ENCODE results near the gene ASAH2B. TPM values are rescaled to one million over a fixed set of nuclear protein-coding genes. Genes with fewer than 3 reads are reported as not detected.
"Not testable (repeated sequence)": the region's sequence is repeated elsewhere in the genome, so short reads cannot be mapped to it uniquely, and the experiment has no call there.

Gene ASAH2B
- total RNA-seq, 2 experiments from 2014 or later, result 0.13 to 0.34 TPM

GRCh38 chr10:50706006-50706405 lies 33.7 kb upstream of the ASAH2B start:
- DNase-seq (ENCODE audit: low spot score); H4K20me1 ChIP-seq (ENCODE audit: insufficient read depth, low read length); H3K27ac ChIP-seq (ENCODE audit: low read depth, low read length, poor library complexity, severe bottlenecking); BruUV-seq (replicated peaks); H3K4me2 ChIP-seq (ENCODE audit: low read length); H3K4me3 ChIP-seq (ENCODE audit: low read depth, low read length, poor library complexity, severe bottlenecking); POLR2A ChIA-PET; H3K9me3 ChIP-seq (ENCODE audit: low read length); H3K9me2 ChIP-seq (ENCODE audit: insufficient read depth, low read length); CTCF ChIA-PET (ENCODE audit: unreplicated experiment); H3K4me1 ChIP-seq (ENCODE audit: insufficient read depth, low read length, poor library complexity, severe bottlenecking); H2AFZ ChIP-seq (ENCODE audit: low read length); H3K79me2 ChIP-seq (ENCODE audit: insufficient read depth, low read depth, low read length); intact Hi-C loops (cut with micrococcal nuclease; ENCODE audit: unreplicated experiment); H3K36me3 ChIP-seq (ENCODE audit: insufficient read depth, low read length): not testable (repeated sequence)

GRCh38 chr10:50710241-50710640 lies 29.5 kb upstream of the ASAH2B start:
- H2AFZ ChIP-seq (ENCODE audit: low read length); CTCF ChIA-PET (ENCODE audit: unreplicated experiment); H3K4me2 ChIP-seq (ENCODE audit: low read length); intact Hi-C loops (cut with micrococcal nuclease; ENCODE audit: unreplicated experiment); H4K20me1 ChIP-seq (ENCODE audit: insufficient read depth, low read length); DNase-seq (ENCODE audit: low spot score); H3K4me1 ChIP-seq (ENCODE audit: insufficient read depth, low read length, poor library complexity, severe bottlenecking); POLR2A ChIA-PET; H3K79me2 ChIP-seq (ENCODE audit: insufficient read depth, low read depth, low read length); H3K36me3 ChIP-seq (ENCODE audit: insufficient read depth, low read length); BruUV-seq (replicated peaks); H3K9me3 ChIP-seq (ENCODE audit: low read length); H3K4me3 ChIP-seq (ENCODE audit: low read depth, low read length, poor library complexity, severe bottlenecking); H3K27ac ChIP-seq (ENCODE audit: low read depth, low read length, poor library complexity, severe bottlenecking); H3K9me2 ChIP-seq (ENCODE audit: insufficient read depth, low read length): not testable (repeated sequence)

- POLR2A ChIA-PET; H3K9me2 ChIP-seq (ENCODE audit: insufficient read depth, low read length); H4K20me1 ChIP-seq (ENCODE audit: insufficient read depth, low read length); H3K4me3 ChIP-seq (ENCODE audit: low read depth, low read length, poor library complexity, severe bottlenecking); H3K4me1 ChIP-seq (ENCODE audit: insufficient read depth, low read length, poor library complexity, severe bottlenecking); H3K27ac ChIP-seq (ENCODE audit: low read depth, low read length, poor library complexity, severe bottlenecking); H2AFZ ChIP-seq (ENCODE audit: low read length); CTCF ChIA-PET (ENCODE audit: unreplicated experiment); H3K4me2 ChIP-seq (ENCODE audit: low read length); intact Hi-C loops (cut with micrococcal nuclease; ENCODE audit: unreplicated experiment); BruUV-seq (replicated peaks); H3K9me3 ChIP-seq (ENCODE audit: low read length); H3K79me2 ChIP-seq (ENCODE audit: insufficient read depth, low read depth, low read length); H3K36me3 ChIP-seq (ENCODE audit: insufficient read depth, low read length); DNase-seq (ENCODE audit: low spot score): not testable (repeated sequence)
These were observed 15.9 kb upstream of the ASAH2B start for GRCh38 chr10:50723812-50724211.

- intact Hi-C loops (cut with micrococcal nuclease; ENCODE audit: unreplicated experiment); POLR2A ChIA-PET; H3K9me3 ChIP-seq (ENCODE audit: low read length); H4K20me1 ChIP-seq (ENCODE audit: insufficient read depth, low read length); BruUV-seq (replicated peaks); H3K4me3 ChIP-seq (ENCODE audit: low read depth, low read length, poor library complexity, severe bottlenecking); H3K36me3 ChIP-seq (ENCODE audit: insufficient read depth, low read length); DNase-seq (ENCODE audit: low spot score); H3K27ac ChIP-seq (ENCODE audit: low read depth, low read length, poor library complexity, severe bottlenecking); CTCF ChIA-PET (ENCODE audit: unreplicated experiment); H3K4me1 ChIP-seq (ENCODE audit: insufficient read depth, low read length, poor library complexity, severe bottlenecking); H3K9me2 ChIP-seq (ENCODE audit: insufficient read depth, low read length); H2AFZ ChIP-seq (ENCODE audit: low read length); H3K4me2 ChIP-seq (ENCODE audit: low read length); H3K79me2 ChIP-seq (ENCODE audit: insufficient read depth, low read depth, low read length): not testable (repeated sequence)
These were observed 11.6 kb upstream of the ASAH2B start for GRCh38 chr10:50728112-50728511.

- H3K36me3 ChIP-seq (ENCODE audit: insufficient read depth, low read length); H3K4me1 ChIP-seq (ENCODE audit: insufficient read depth, low read length, poor library complexity, severe bottlenecking); CTCF ChIA-PET (ENCODE audit: unreplicated experiment); H4K20me1 ChIP-seq (ENCODE audit: insufficient read depth, low read length); H3K79me2 ChIP-seq (ENCODE audit: insufficient read depth, low read depth, low read length); POLR2A ChIA-PET; H3K9me3 ChIP-seq (ENCODE audit: low read length); BruUV-seq (replicated peaks); DNase-seq (ENCODE audit: low spot score); H3K9me2 ChIP-seq (ENCODE audit: insufficient read depth, low read length); H3K27ac ChIP-seq (ENCODE audit: low read depth, low read length, poor library complexity, severe bottlenecking); intact Hi-C loops (cut with micrococcal nuclease; ENCODE audit: unreplicated experiment): not testable (repeated sequence)
- peak overlapping the region; percentile 67 for H3K4me3 ChIP-seq (ENCODE audit: low read depth, low read length, poor library complexity, severe bottlenecking)
- peak overlapping the region; percentile 87 for H2AFZ ChIP-seq (ENCODE audit: low read length)
- H3K4me2 ChIP-seq (ENCODE audit: low read length), result peak overlapping the region; percentile 78
These were observed 634 bp upstream of the ASAH2B start for GRCh38 chr10:50738987-50739617.
